ENCODE results near the gene ASCL5. TPM values are rescaled to one million over a fixed set of nuclear protein-coding genes. Genes with fewer than 3 reads are reported as not detected.

The ASCL5 gene
- total RNA-seq, 3 donors from 2014 or later, result not detected

DNA sequence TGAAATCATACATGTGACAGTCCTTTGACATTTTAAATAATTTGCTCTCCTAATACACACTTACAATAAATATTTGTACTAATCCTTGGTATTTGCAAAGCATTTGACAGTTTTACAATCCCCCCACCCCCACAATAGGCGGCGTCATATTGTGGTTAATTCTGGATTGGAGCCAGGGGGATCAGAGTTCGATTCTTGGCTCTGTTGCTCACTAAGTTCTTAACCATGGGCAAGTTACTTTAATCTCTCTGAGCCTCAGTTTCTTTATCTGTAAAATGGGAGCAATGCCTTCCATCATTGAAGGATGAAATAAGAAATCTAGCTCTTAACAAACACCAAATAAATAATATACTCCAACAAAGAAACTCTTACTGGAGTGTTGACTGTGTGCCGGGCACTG lies 38.6 kb downstream of the ASCL5 start:
- Histone ChIP-seq H3K27me3 (peaks cover 0 to 4% of the 10 kb centered on the region in 2 donors), H3K27ac (no peak overlapping the region)
- intact Hi-C loops (cut with DNase I; ENCODE audit: low total_unique reads), result no loop called here

DNA sequence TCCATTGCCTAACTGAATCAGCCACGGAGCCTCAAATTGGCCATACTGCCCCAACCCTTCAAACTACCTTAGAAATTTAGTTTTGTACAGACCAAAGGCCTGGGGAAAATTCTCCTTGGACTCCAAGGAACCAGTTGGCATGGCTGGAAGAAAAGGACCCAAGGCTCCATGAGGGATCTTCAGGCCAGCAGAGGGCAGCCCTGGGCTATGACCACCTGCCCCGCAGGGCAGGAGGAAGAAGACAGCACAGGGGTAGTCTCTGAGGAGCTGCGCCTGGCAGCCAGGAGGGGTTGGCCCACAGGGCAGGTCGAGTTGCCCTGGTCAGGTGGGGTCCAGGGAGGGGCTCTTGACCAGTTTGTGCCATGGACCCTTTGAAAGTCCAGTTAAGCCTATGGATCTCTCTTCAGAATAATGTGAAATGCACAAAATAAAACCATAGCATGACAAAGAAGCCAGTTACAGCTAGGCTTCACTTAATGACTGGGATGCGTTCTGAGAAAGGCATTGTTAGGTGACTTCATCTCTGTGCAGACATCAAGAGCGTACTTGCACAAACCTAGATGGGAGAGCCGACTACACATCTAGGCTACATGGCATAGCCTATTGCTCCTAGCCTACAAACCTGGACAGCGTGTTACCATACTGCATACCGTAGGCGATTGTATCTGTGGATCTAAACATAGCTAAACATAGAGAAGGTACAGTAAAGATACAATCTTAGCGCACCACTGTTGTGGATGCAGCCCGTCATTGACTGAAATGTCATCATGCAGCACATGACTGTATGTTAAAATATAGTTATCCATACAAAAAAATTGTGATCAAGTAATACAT lies 40.9 kb downstream of the ASCL5 start:
- H3K4me3 ChIP-seq, result no peak overlapping the region
- no peaks in the 10 kb centered on the region for H3K36me3 ChIP-seq
- intact Hi-C loops (cut with DNase I; ENCODE audit: low total_unique reads), result no loop called here
- DNase-seq (ENCODE audit: low spot score in 2 of 2), result no peak
- H3K27me3 ChIP-seq, result peaks cover 0 to 4% of the 10 kb centered on the region in 2 donors
- TF ChIP-seq POLR2A (IDR thresholded peaks at IDR 0.05), result no peak
- TF ChIP-seq, protein P1, sequence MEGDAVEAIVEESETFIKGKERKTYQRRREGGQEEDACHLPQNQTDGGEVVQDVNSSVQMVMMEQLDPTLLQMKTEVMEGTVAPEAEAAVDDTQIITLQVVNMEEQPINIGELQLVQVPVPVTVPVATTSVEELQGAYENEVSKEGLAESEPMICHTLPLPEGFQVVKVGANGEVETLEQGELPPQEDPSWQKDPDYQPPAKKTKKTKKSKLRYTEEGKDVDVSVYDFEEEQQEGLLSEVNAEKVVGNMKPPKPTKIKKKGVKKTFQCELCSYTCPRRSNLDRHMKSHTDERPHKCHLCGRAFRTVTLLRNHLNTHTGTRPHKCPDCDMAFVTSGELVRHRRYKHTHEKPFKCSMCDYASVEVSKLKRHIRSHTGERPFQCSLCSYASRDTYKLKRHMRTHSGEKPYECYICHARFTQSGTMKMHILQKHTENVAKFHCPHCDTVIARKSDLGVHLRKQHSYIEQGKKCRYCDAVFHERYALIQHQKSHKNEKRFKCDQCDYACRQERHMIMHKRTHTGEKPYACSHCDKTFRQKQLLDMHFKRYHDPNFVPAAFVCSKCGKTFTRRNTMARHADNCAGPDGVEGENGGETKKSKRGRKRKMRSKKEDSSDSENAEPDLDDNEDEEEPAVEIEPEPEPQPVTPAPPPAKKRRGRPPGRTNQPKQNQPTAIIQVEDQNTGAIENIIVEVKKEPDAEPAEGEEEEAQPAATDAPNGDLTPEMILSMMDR (IDR thresholded peaks at IDR 0.05), result peak in 1 of 3 donors; percentile 14
- no peaks in the 10 kb centered on the region for H3K4me1 ChIP-seq
- H3K27ac ChIP-seq, result no peak overlapping the region
- H3K9me3 ChIP-seq, result no peaks in the 10 kb centered on the region

More for the DNA sequence above, 38.6 kb downstream of the ASCL5 start:
- Histone ChIP-seq H3K9me3 (no peaks in the 10 kb centered on the region), H3K4me3 (no peak overlapping the region), H3K4me1 (no peaks in the 10 kb centered on the region), H3K36me3 (no peaks in the 10 kb centered on the region)
- DNase-seq (ENCODE audit: low spot score in 2 of 2), result no peak
- TF ChIP-seq, protein P1 (IDR thresholded peaks at IDR 0.05), result no peak
- TF ChIP-seq POLR2AphosphoS5 (IDR thresholded peaks at IDR 0.05) (no peak), POLR2A (IDR thresholded peaks at IDR 0.05) (no peak)

GRCh38 chr1:201084295-201084694 lies 42.7 kb downstream of the ASCL5 start:
- no peak for DNase-seq (ENCODE audit: low spot score in 2 of 2)
- no peaks in the 10 kb centered on the region for H3K36me3 ChIP-seq
- H3K27ac ChIP-seq, result no peak overlapping the region
- no peaks in the 10 kb centered on the region for H3K4me1 ChIP-seq
- H3K9me3 ChIP-seq, result no peaks in the 10 kb centered on the region
- intact Hi-C loops (cut with DNase I; ENCODE audit: low total_unique reads), result no loop called here
- peaks cover 0 to 4% of the 10 kb centered on the region in 2 donors for H3K27me3 ChIP-seq
- H3K4me3 ChIP-seq, result no peak overlapping the region
- TF ChIP-seq POLR2A (IDR thresholded peaks at IDR 0.05) (no peak), POLR2AphosphoS5 (IDR thresholded peaks at IDR 0.05) (no peak)
- TF ChIP-seq, protein P1 (IDR thresholded peaks at IDR 0.05), result no peak

- Histone ChIP-seq H3K27ac (no peak overlapping the region), H3K27me3 (peaks cover 0 to 2% of the 10 kb centered on the region in 2 donors), H3K4me1 (no peaks in the 10 kb centered on the region), H3K4me3 (no peak overlapping the region), H3K36me3 (no peaks in the 10 kb centered on the region), H3K9me3 (no peaks in the 10 kb centered on the region)
- TF ChIP-seq POLR2AphosphoS5 (IDR thresholded peaks at IDR 0.05) (no peak), POLR2A (IDR thresholded peaks at IDR 0.05) (no peak)
- TF ChIP-seq, protein P1 (IDR thresholded peaks at IDR 0.05), result no peak
- no peak for DNase-seq (ENCODE audit: low spot score in 2 of 2)
- intact Hi-C loops (cut with DNase I; ENCODE audit: low total_unique reads), result no loop called here
Measured at GRCh38 chr1:201083741-201084140, 43.2 kb downstream of the ASCL5 start.

- intact Hi-C loops (cut with DNase I; ENCODE audit: low total_unique reads), result no loop called here
- DNase-seq (ENCODE audit: low spot score in 2 of 2), result no peak
- H3K36me3 ChIP-seq, result no peaks in the 10 kb centered on the region
- no peaks in the 10 kb centered on the region for H3K4me1 ChIP-seq
- no peak for TF ChIP-seq POLR2A (IDR thresholded peaks at IDR 0.05)
- TF ChIP-seq, protein P1 (IDR thresholded peaks at IDR 0.05), result no peak
- no peak for TF ChIP-seq POLR2AphosphoS5 (IDR thresholded peaks at IDR 0.05)
- no peaks in the 10 kb centered on the region for H3K27me3 ChIP-seq
- H3K9me3 ChIP-seq, result no peaks in the 10 kb centered on the region
- no peak overlapping the region for H3K27ac ChIP-seq
- H3K4me3 ChIP-seq, result no peak overlapping the region
Measured at GRCh38 chr1:201080135-201080534, 46.8 kb downstream of the ASCL5 start.

Measured in breast epithelium (tissue), 4 donors.